Peyer's patch (tissue), 4 donors: ENCODE results near the gene CD209.

Experiments used
- CTCF ChIP-seq, 6 experiments: fragments of 450-650 bp in 4 of 6; fragments of 200-600 bp in 2 of 6; sonication (generic) in 1 of 6; IDR thresholded peaks; one replicate each; pipeline ENCODE4 v1.5.1; 2017 to 2019; ENCODE audit warnings: antibody characterized with exemption in 6 of 6, mild to moderate bottlenecking in 3 of 6, moderate library complexity in 1 of 6
- POLR2A ChIP-seq, 2 donors: fragments of 450-650 bp; IDR thresholded peaks; one replicate each; pipeline ENCODE4 v1.5.1; 2017; ENCODE audit warnings: antibody characterized with exemption in 2 of 2, mild to moderate bottlenecking in 2 of 2, moderate library complexity in 2 of 2

- TF ChIP-seq CTCF (IDR thresholded peaks at IDR 0.05) (no peak), POLR2A (IDR thresholded peaks at IDR 0.05) (no peak)
These were observed 44.0 kb downstream of the CD209 start for GRCh38 chr19:7703332-7703731.
